Fibroblast of villous mesenchyme (primary cell): Measurements from ENCODE around the gene INPP5A. TPM values are rescaled to one million over a fixed set of nuclear protein-coding genes. Genes with fewer than 3 reads are reported as not detected.
A peak's percentile ranks its signal among the peaks of the same experiment; 100 is the strongest.

Experiments
- DNase-seq: peaks from one replicate; pipeline ENCODE4 v3.0.0-alpha.2; 2010; ENCODE audit warnings: low read depth
- H3K4me3 ChIP-seq: 2 replicates; pipeline ENCODE4 v1.5.1; 2011; ENCODE audit warnings: low read depth, mild to moderate bottlenecking, low read length
- CTCF ChIP-seq: IDR thresholded peaks from 2 replicates; pipeline ENCODE4 v1.5.1; 2012; ENCODE audit warnings: low read depth, mild to moderate bottlenecking, low read length; ENCODE audit not compliant: insufficient read depth
- total RNA-seq: library from RNA; depleted of rRNA; stranded (reverse); fragments of >200 nt; gene quantifications from 2 replicates; pipeline ENCODE4 v1.2.3, GENCODE V29; 2012

INPP5A gene
- total RNA-seq, 1 donor, result 33.2 TPM

GRCh38 chr10:132554053-132554990 lies 16.7 kb downstream of the INPP5A start:
- no peak overlapping the region for H3K4me3 ChIP-seq
- no peak for TF ChIP-seq CTCF
- DNase-seq, result no peak

GRCh38 chr10:132554991-132555647 lies 17.5 kb downstream of the INPP5A start:
- no peak overlapping the region for H3K4me3 ChIP-seq
- DNase-seq, result peak; percentile 22
- no peak for TF ChIP-seq CTCF

- no peak for DNase-seq
- H3K4me3 ChIP-seq, result no peak overlapping the region
- TF ChIP-seq CTCF, result no peak
These were observed 18.3 kb downstream of the INPP5A start for GRCh38 chr10:132555648-132556575.

GRCh38 chr10:132556994-132557441 lies 19.4 kb downstream of the INPP5A start:
- TF ChIP-seq CTCF, result no peak
- no peak overlapping the region for H3K4me3 ChIP-seq
- no peak for DNase-seq

GRCh38 chr10:132557696-132558515 lies 20.3 kb downstream of the INPP5A start:
- H3K4me3 ChIP-seq, result no peak overlapping the region
- TF ChIP-seq CTCF, result no peak
- no peak for DNase-seq
